Esophagus squamous epithelium (tissue), 5 donors: Measurements from ENCODE around the gene PPP1R18. TPM values are rescaled to one million over a fixed set of nuclear protein-coding genes. Genes with fewer than 3 reads are reported as not detected.
A peak's percentile ranks its signal among the peaks of the same experiment; 100 is the strongest.

Experiments used
- DNase-seq: peaks from one replicate; lab custom pipeline; 2025; lab: John Stamatoyannopoulos, UW
- H3K27ac ChIP-seq, 4 donors: fragments of 200-600 bp; sonication (generic); one replicate each; pipeline ENCODE4 v1.5.1; 2016 to 2019; ENCODE audit warnings: mild to moderate bottlenecking in 1 of 4
- H3K27me3 ChIP-seq, 4 donors: fragments of 200-600 bp; sonication (generic); 1 replicate in 3 of 4; 2 replicates in 1 of 4; pipeline versions ENCODE4 v1.5.1 to v1.6.0; 2017 to 2021; ENCODE audit warnings: antibody characterized with exemption in 1 of 4
- H3K36me3 ChIP-seq, 3 donors: fragments of 200-600 bp; sonication (generic); one replicate each; pipeline ENCODE4 v1.5.1; 2016 to 2019
- H3K4me1 ChIP-seq, 3 donors: fragments of 200-600 bp; sonication (generic); one replicate each; pipeline ENCODE4 v1.5.1; 2017 to 2019
- H3K4me3 ChIP-seq, 4 donors: fragments of 200-600 bp; sonication (generic); 1 replicate in 3 of 4; 2 replicates in 1 of 4; pipeline ENCODE4 v1.5.1; 2016 to 2019; ENCODE audit warnings: mild to moderate bottlenecking in 2 of 4, moderate library complexity in 1 of 4
- H3K9me3 ChIP-seq, 3 donors: fragments of 200-600 bp; sonication (generic); one replicate each; pipeline ENCODE4 v1.5.1; 2016 to 2019
- POLR2A ChIP-seq, 4 donors: fragments of 450-650 bp; IDR thresholded peaks; one replicate each; pipeline ENCODE4 v1.6.1; 2017; ENCODE audit warnings: antibody characterized with exemption in 4 of 4, mild to moderate bottlenecking in 4 of 4, moderate library complexity in 3 of 4
- WGBS, 2 donors: methylation state at CpG; one replicate each; pipeline ENCODE4 v1.1.5; 2018; 5-methylcytosine and 5-hydroxymethylcytosine counted together
- intact Hi-C: fragments of 100-400 bp; cut with DNase I; formaldehyde crosslinking; loops from one replicate; pipeline ENCODE4 v1.15.0; 2022
- total RNA-seq, 4 donors: library from RNA; depleted of rRNA; stranded (reverse); fragments of >200 nt; gene quantifications; one replicate each; pipeline ENCODE4 v1.1.0, GENCODE V29; 2016
- TF ChIP-seq, protein P1 (sequence below), 6 experiments: fragments of 450-650 bp in 4 of 6; fragments of 200-600 bp in 2 of 6; sonication (generic) in 2 of 6; IDR thresholded peaks; one replicate each; pipeline ENCODE4 v1.5.1; 2016 to 2019; ENCODE audit warnings: antibody characterized with exemption in 6 of 6, mild to moderate bottlenecking in 4 of 6, moderate library complexity in 4 of 6
- donor health status: DM: yes; HTN: yes; CAD: no.

The PPP1R18 gene
- total RNA-seq, 4 donors from 2014 or later = 9.8 to 22.2 (median 17.4) TPM

DNA sequence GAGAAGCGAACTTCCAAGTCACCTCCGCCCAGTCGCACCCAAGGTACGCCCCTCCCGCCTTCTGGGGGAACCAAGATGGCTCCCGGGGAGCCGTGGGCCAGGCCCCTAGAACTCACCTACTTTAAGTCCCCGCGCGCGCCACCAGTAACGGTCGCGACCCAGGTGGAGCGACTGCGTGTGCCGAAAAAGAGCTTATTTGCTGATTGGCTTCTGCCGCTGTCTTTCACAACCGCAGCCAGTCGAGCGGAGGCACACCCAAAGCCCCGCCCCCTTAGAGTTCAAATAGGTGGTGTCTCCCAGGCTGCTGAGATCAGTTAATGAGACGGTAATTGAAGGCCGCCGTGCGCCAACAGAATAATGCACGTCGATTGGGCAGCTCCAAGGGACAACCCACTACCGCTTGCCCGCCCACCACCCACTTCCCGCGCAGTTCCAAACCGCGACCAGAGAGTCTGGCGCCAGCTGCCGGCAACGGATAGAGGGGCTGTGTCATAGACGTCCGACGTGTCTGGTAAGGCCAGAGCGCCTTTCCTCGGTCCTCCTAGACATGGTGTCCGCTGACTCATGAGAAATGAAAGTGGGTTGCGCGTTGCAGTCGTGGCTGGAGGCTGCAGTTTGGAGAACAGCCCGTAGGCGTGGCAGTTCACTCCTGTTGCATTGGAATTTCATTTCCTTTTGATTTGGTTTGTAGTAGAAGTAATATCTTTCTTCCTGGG lies 30.8 kb upstream of the PPP1R18 start, which contains the start of gene MDC1:
Gene MDC1, minus strand, starts transcription at position 153 of the 716 bp plus-strand sequence. CDS start 2,106 bp downstream, outside the sequence.
- no peaks in the 10 kb centered on the region for H3K9me3 ChIP-seq
- peak; percentile 98 for DNase-seq
- 0 to 1% methylated on average over 14 to 22 of the region's 48 CpGs for WGBS, 2 donors
- peak within 1 kb of the TSS; percentile 46 to 73 (median 66) for H3K4me3 ChIP-seq
- TF ChIP-seq POLR2A (IDR thresholded peaks at IDR 0.05) = peak in 3 of 4 donors; percentile 70 to 88 (median 73)
- TF ChIP-seq, protein P1, sequence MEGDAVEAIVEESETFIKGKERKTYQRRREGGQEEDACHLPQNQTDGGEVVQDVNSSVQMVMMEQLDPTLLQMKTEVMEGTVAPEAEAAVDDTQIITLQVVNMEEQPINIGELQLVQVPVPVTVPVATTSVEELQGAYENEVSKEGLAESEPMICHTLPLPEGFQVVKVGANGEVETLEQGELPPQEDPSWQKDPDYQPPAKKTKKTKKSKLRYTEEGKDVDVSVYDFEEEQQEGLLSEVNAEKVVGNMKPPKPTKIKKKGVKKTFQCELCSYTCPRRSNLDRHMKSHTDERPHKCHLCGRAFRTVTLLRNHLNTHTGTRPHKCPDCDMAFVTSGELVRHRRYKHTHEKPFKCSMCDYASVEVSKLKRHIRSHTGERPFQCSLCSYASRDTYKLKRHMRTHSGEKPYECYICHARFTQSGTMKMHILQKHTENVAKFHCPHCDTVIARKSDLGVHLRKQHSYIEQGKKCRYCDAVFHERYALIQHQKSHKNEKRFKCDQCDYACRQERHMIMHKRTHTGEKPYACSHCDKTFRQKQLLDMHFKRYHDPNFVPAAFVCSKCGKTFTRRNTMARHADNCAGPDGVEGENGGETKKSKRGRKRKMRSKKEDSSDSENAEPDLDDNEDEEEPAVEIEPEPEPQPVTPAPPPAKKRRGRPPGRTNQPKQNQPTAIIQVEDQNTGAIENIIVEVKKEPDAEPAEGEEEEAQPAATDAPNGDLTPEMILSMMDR (IDR thresholded peaks at IDR 0.05) = peak in 5 of 6 experiments; percentile 13 to 65 (median 51)
- H3K36me3 ChIP-seq = peaks cover 0 to 31% (median 2%) of the 10 kb centered on the region in 3 donors
- H3K27ac ChIP-seq = peak within 1 kb of the TSS; percentile 90 to 96 (median 96)
- intact Hi-C loops = no loop called here
- peaks cover 25 to 57% (median 33%) of the 10 kb centered on the region in 3 donors for H3K4me1 ChIP-seq
- no peaks in the 10 kb centered on the region for H3K27me3 ChIP-seq

DNA sequence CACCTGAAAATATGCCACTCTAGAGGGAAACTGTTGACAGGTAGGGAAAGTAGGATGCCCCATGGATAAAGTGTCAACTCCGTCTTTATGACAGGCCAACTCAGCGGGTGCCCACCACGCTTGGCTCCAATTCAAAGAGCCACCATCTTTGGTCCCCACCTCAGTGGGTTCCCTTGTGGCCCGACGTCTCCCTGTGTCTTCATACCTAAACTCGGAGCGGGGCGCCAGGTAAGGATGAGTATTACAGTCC lies 30.4 kb upstream of the PPP1R18 start:
- Histone ChIP-seq H3K27me3 (no peaks in the 10 kb centered on the region), H3K27ac (peak overlapping the region; percentile 90 to 96 (median 96)), H3K9me3 (no peaks in the 10 kb centered on the region), H3K4me3 (peak overlapping the region; percentile 46 to 73 (median 66)), H3K36me3 (peaks cover 0 to 35% (median 7%) of the 10 kb centered on the region in 3 donors), H3K4me1 (peaks cover 21 to 57% (median 29%) of the 10 kb centered on the region in 3 donors)
- 3% methylated on average over 5 to 8 of the region's 8 CpGs for WGBS, 2 donors
- no peak for DNase-seq
- TF ChIP-seq, protein P1 (IDR thresholded peaks at IDR 0.05) = peak in 1 of 6 experiments; percentile 16
- no peak for TF ChIP-seq POLR2A (IDR thresholded peaks at IDR 0.05)
- intact Hi-C loops = no loop called here

DNA sequence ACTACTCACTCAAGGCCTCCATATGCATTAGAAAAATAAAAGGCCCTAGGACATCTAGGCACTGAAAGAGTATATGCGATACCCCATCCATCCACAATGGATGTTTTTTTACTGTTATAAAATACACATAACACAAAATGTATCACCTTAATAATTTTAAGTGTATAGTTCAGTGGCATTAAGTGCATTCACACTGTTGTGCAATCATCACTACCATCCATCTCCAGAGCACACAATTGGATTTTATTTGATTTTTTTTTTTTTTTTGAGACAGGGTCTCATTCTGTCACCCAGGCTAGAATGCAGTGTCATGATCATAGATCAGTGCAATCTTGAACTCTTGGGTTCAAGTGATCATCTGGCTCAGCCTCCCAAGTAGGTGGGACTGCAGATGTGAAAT lies 27.8 kb upstream of the PPP1R18 start:
- Histone ChIP-seq H3K9me3 (no peaks in the 10 kb centered on the region), H3K27me3 (no peaks in the 10 kb centered on the region), H3K36me3 (peaks cover 0 to 59% (median 15%) of the 10 kb centered on the region in 3 donors), H3K4me1 (peaks cover 16 to 42% (median 24%) of the 10 kb centered on the region in 3 donors), H3K4me3 (no peak overlapping the region), H3K27ac (no peak overlapping the region)
- no peak for DNase-seq
- 95 to 100% methylated on average over 1 of the region's 1 CpG for WGBS, 2 donors
- no peak for TF ChIP-seq POLR2A (IDR thresholded peaks at IDR 0.05)
- TF ChIP-seq, protein P1 (IDR thresholded peaks at IDR 0.05) = no peak
- intact Hi-C loops = no loop called here

DNA sequence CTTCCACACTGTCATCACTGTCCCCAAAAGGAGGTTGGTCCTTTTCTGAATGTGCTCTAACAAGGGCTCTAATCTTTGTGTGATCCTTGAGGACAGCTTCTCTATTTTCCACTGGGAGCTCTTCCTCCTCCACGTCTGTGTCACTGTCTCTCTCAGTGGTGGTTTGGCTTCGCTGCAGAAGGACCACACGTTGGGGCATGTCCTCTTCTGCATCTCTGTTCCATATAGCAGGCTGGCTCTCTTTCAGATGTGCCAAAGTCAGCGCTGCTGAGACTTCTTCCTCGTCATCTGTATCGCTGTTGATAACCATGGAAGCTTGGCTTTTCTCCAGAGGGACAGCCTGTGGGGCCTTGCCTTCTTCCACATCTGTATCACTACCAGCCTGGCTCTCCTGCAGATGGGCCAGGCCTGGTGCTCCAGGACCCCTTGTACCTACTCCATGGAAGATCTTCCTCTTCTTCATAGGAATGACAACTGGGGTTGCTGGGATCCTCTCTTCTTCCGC lies 26.0 kb upstream of the PPP1R18 start:
- H3K36me3 ChIP-seq = peaks cover 0 to 75% (median 18%) of the 10 kb centered on the region in 3 donors
- H3K4me3 ChIP-seq = no peak overlapping the region
- DNase-seq = no peak
- no peak for TF ChIP-seq POLR2A (IDR thresholded peaks at IDR 0.05)
- TF ChIP-seq, protein P1 (IDR thresholded peaks at IDR 0.05) = no peak
- H3K27me3 ChIP-seq = no peaks in the 10 kb centered on the region
- peaks cover 7 to 26% (median 9%) of the 10 kb centered on the region in 3 donors for H3K4me1 ChIP-seq
- peak overlapping the region in 1 of 4 donors; percentile 17 for H3K27ac ChIP-seq
- 42 to 71% methylated on average over 7 of the region's 7 CpGs for WGBS, 2 donors
- intact Hi-C loops = no loop called here
- no peaks in the 10 kb centered on the region for H3K9me3 ChIP-seq

DNA sequence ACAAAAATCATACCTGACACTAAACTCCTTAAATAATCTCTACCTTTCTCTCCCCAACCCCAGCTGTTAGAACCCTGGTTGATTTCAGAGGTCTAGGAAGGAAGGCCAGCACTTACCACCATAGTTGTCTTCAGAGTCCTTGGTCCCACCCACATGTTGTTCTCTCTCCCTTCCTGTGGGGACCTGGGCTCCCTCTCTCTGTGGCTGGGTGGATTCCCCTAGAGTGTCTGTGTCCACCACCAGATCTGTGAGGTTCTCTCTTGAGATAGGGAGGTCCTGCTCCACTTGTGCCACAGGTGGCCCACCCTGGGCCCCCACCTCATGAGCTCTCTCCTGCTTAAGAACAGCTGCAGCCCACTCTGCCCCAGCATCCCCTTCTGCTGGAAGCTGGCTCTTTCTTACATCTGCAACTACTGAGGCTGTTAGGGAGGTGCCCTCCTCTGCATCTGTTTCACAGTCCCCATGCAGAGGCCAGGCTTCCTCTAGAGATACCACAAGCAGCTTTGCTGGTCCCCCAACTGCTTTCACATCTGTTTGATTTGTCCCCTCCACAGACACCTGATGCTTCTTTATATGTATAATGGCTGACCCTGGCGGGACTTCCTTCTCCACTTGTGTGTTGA lies 25.4 kb upstream of the PPP1R18 start:
- Histone ChIP-seq H3K4me1 (peaks cover 7 to 31% (median 9%) of the 10 kb centered on the region in 3 donors), H3K4me3 (no peak overlapping the region), H3K27ac (no peak overlapping the region), H3K27me3 (no peaks in the 10 kb centered on the region), H3K9me3 (no peaks in the 10 kb centered on the region), H3K36me3 (peaks cover 0 to 81% (median 18%) of the 10 kb centered on the region in 3 donors)
- 50 to 73% methylated on average over 1 of the region's 1 CpG for WGBS, 2 donors
- TF ChIP-seq, protein P1 (IDR thresholded peaks at IDR 0.05) = no peak
- TF ChIP-seq POLR2A (IDR thresholded peaks at IDR 0.05) = no peak
- intact Hi-C loops = no loop called here
- DNase-seq = no peak
